Activated T-helper 17 cell treated with anti-CD3 and anti-CD28 coated beads, Interleukin-2, amount 50 U/mL, for 72 hours (primary cell): ENCODE data around the gene TCAIM. TPM values are rescaled to one million over a fixed set of nuclear protein-coding genes. Genes with fewer than 3 reads are reported as not detected.
"Not testable (repeated sequence)": the region's sequence is repeated elsewhere in the genome, so short reads cannot be mapped to it uniquely, and the experiment has no call there.

Experiments
- ATAC-seq: fragments of 150-1000 bp; cut with Tn5 transposase; replicated peaks from 2 replicates; pipeline ENCODE4 v1.10.0; 2021; ENCODE audit warnings: mild to moderate bottlenecking, moderate library complexity
- H3K27ac Mint-ChIP-seq: one replicate; pipeline ENCODE4 v1.8.0; 2022; ENCODE audit warnings: mixed read lengths
- H3K27me3 Mint-ChIP-seq: one replicate; pipeline ENCODE4 v1.8.0; 2022; ENCODE audit warnings: mixed read lengths
- H3K36me3 Mint-ChIP-seq: one replicate; pipeline ENCODE4 v1.8.0; 2022; ENCODE audit warnings: low read depth, mild to moderate bottlenecking, mixed read lengths
- H3K4me1 Mint-ChIP-seq: one replicate; pipeline ENCODE4 v1.8.0; 2022; ENCODE audit warnings: mixed read lengths
- H3K4me3 Mint-ChIP-seq: one replicate; pipeline ENCODE4 v1.8.0; 2022; ENCODE audit warnings: mild to moderate bottlenecking, mixed read lengths
- H3K9me3 Mint-ChIP-seq: one replicate; pipeline ENCODE4 v1.8.0; 2022; ENCODE audit warnings: mixed read lengths
- total RNA-seq, 2 donors: library from RNA; stranded (reverse); gene quantifications; one replicate each; pipeline ENCODE4 v1.2.3, GENCODE V29; 2022

Gene TCAIM
- total RNA-seq, 2 donors from 2014 or later, result 20.5 to 21.5 TPM

GRCh38 chr3:44330444-44330843, 8.1 kb upstream of the TCAIM start:
- ATAC-seq, result no peak
- Mint-ChIP-seq H3K9me3 (no peaks in the 10 kb centered on the region), H3K4me1 (no peaks in the 10 kb centered on the region), H3K36me3 (no peaks in the 10 kb centered on the region), H3K27me3 (peaks cover 30% of the 10 kb centered on the region), H3K27ac (no peak overlapping the region), H3K4me3 (no peak overlapping the region)

GRCh38 chr3:44334326-44334725, 4.2 kb upstream of the TCAIM start:
- Mint-ChIP-seq H3K4me1 (peaks cover 6% of the 10 kb centered on the region), H3K36me3 (peaks cover 8% of the 10 kb centered on the region), H3K27me3 (peaks cover 20% of the 10 kb centered on the region), H3K4me3 (no peak overlapping the region), H3K27ac (no peak overlapping the region), H3K9me3 (no peaks in the 10 kb centered on the region)
- no peak for ATAC-seq

GRCh38 chr3:44337248-44337785, 1.2 kb upstream of the TCAIM start:
- ATAC-seq, result no peak
- peak overlapping the region; percentile 93 for H3K4me3 Mint-ChIP-seq
- H3K9me3 Mint-ChIP-seq, result no peaks in the 10 kb centered on the region
- peaks cover 25% of the 10 kb centered on the region for H3K36me3 Mint-ChIP-seq
- H3K27me3 Mint-ChIP-seq, result peaks cover 7% of the 10 kb centered on the region
- H3K4me1 Mint-ChIP-seq, result peaks cover 19% of the 10 kb centered on the region
- peak overlapping the region; percentile 93 for H3K27ac Mint-ChIP-seq

GRCh38 chr3:44338828-44339127, 212 bp downstream of the TCAIM start:
- peak overlapping the region; percentile 93 for H3K27ac Mint-ChIP-seq
- peak overlapping the region; percentile 93 for H3K4me3 Mint-ChIP-seq
- no peaks in the 10 kb centered on the region for H3K9me3 Mint-ChIP-seq
- no peaks in the 10 kb centered on the region for H3K27me3 Mint-ChIP-seq
- H3K36me3 Mint-ChIP-seq, result peaks cover 30% of the 10 kb centered on the region
- ATAC-seq, result no peak
- peaks cover 19% of the 10 kb centered on the region for H3K4me1 Mint-ChIP-seq

- no peaks in the 10 kb centered on the region for H3K27me3 Mint-ChIP-seq
- H3K4me1 Mint-ChIP-seq, result peaks cover 19% of the 10 kb centered on the region
- H3K9me3 Mint-ChIP-seq, result no peaks in the 10 kb centered on the region
- H3K36me3 Mint-ChIP-seq, result peaks cover 30% of the 10 kb centered on the region
- no peak for ATAC-seq
- H3K27ac Mint-ChIP-seq, result peak overlapping the region; percentile 93
- H3K4me3 Mint-ChIP-seq, result peak overlapping the region; percentile 93
Observed at GRCh38 chr3:44339181-44340057, 853 bp downstream of the TCAIM start.

- H3K4me1 Mint-ChIP-seq, result peaks cover 19% of the 10 kb centered on the region
- peak overlapping the region; percentile 93 for H3K4me3 Mint-ChIP-seq
Observed at GRCh38 chr3:44340058-44340395, 1.5 kb downstream of the TCAIM start.

GRCh38 chr3:44342176-44342790, 3.7 kb downstream of the TCAIM start:
- Mint-ChIP-seq H3K4me3 (no peak overlapping the region), H3K27me3 (no peaks in the 10 kb centered on the region), H3K36me3 (peaks cover 30% of the 10 kb centered on the region), H3K9me3 (no peaks in the 10 kb centered on the region), H3K4me1 (peaks cover 17% of the 10 kb centered on the region), H3K27ac (no peak overlapping the region)
- ATAC-seq, result no peak

More at GRCh38 chr3:44340058-44340395, 1.5 kb downstream of the TCAIM start:
- H3K36me3 Mint-ChIP-seq, result peaks cover 30% of the 10 kb centered on the region
- peak overlapping the region; percentile 93 for H3K27ac Mint-ChIP-seq
- no peaks in the 10 kb centered on the region for H3K27me3 Mint-ChIP-seq
- no peak for ATAC-seq
- H3K9me3 Mint-ChIP-seq, result no peaks in the 10 kb centered on the region

GRCh38 chr3:44343421-44343820, 4.9 kb downstream of the TCAIM start:
- H3K4me1 Mint-ChIP-seq, result peaks cover 12% of the 10 kb centered on the region
- no peak overlapping the region for H3K4me3 Mint-ChIP-seq
- H3K27ac Mint-ChIP-seq, result no peak overlapping the region
- peaks cover 29% of the 10 kb centered on the region for H3K36me3 Mint-ChIP-seq
- H3K9me3 Mint-ChIP-seq, result no peaks in the 10 kb centered on the region
- no peak for ATAC-seq
- H3K27me3 Mint-ChIP-seq, result no peaks in the 10 kb centered on the region

- H3K36me3 Mint-ChIP-seq, H3K9me3 Mint-ChIP-seq, H3K4me1 Mint-ChIP-seq, H3K27me3 Mint-ChIP-seq, H3K27ac Mint-ChIP-seq, H3K4me3 Mint-ChIP-seq, ATAC-seq: not testable (repeated sequence)
Observed at GRCh38 chr3:44346590-44346989, 8.0 kb downstream of the TCAIM start.

- ATAC-seq, result no peak
- Mint-ChIP-seq H3K36me3 (no peaks in the 10 kb centered on the region), H3K9me3 (no peaks in the 10 kb centered on the region), H3K27me3 (no peaks in the 10 kb centered on the region), H3K27ac (peak overlapping the region; percentile 42), H3K4me3 (no peak overlapping the region), H3K4me1 (peaks cover 10% of the 10 kb centered on the region)
Observed at GRCh38 chr3:44348993-44349392, 10.4 kb downstream of the TCAIM start.

GRCh38 chr3:44353355-44353924, 14.9 kb downstream of the TCAIM start:
- peaks cover 14% of the 10 kb centered on the region for H3K4me1 Mint-ChIP-seq

GRCh38 chr3:44355362-44356033, 16.9 kb downstream of the TCAIM start:
- no peaks in the 10 kb centered on the region for H3K27me3 Mint-ChIP-seq
- no peak for ATAC-seq
- no peak overlapping the region for H3K27ac Mint-ChIP-seq
- no peak overlapping the region for H3K4me3 Mint-ChIP-seq
- no peaks in the 10 kb centered on the region for H3K9me3 Mint-ChIP-seq
- peaks cover 37% of the 10 kb centered on the region for H3K36me3 Mint-ChIP-seq
- peaks cover 5% of the 10 kb centered on the region for H3K4me1 Mint-ChIP-seq

More at GRCh38 chr3:44353355-44353924, 14.9 kb downstream of the TCAIM start:
- Mint-ChIP-seq H3K27ac (no peak overlapping the region), H3K36me3 (peaks cover 33% of the 10 kb centered on the region), H3K27me3 (no peaks in the 10 kb centered on the region), H3K4me3 (no peak overlapping the region), H3K9me3 (no peaks in the 10 kb centered on the region)
- ATAC-seq, result no peak

- H3K9me3 Mint-ChIP-seq, result no peaks in the 10 kb centered on the region
- H3K36me3 Mint-ChIP-seq, result peaks cover 48% of the 10 kb centered on the region
- no peaks in the 10 kb centered on the region for H3K27me3 Mint-ChIP-seq
- H3K27ac Mint-ChIP-seq, result no peak overlapping the region
- peaks cover 5% of the 10 kb centered on the region for H3K4me1 Mint-ChIP-seq
- H3K4me3 Mint-ChIP-seq, result no peak overlapping the region
- ATAC-seq, result no peak
Observed at GRCh38 chr3:44359146-44359751, 20.7 kb downstream of the TCAIM start.

GRCh38 chr3:44363591-44363990, 25.0 kb downstream of the TCAIM start:
- Mint-ChIP-seq H3K4me3 (no peak overlapping the region), H3K36me3 (peaks cover 34% of the 10 kb centered on the region), H3K27ac (no peak overlapping the region), H3K27me3 (no peaks in the 10 kb centered on the region), H3K4me1 (no peaks in the 10 kb centered on the region), H3K9me3 (no peaks in the 10 kb centered on the region)
- ATAC-seq, result no peak
